Measurements from ENCODE around the gene ITGA6. TPM values are rescaled to one million over a fixed set of nuclear protein-coding genes. Genes with fewer than 3 reads are reported as not detected.

Gene ITGA6
- total RNA-seq, 1 experiment from 2014 or later, result 93.1 TPM

GRCh38 chr2:172539767-172540166 is 112.4 kb downstream of the ITGA6 start:
- RAD21 ChIA-PET (ENCODE audit: low non-redundant PET in 1 of 2, low total read pairs in 2 of 2, uncharacterized antibody in 2 of 2, unreplicated experiment in 2 of 2), result no interaction called here
- DNase-seq (ENCODE audit: low read depth, low spot score) (no peak), ATAC-seq (no peak)
- Histone ChIP-seq H3K27me3 (ENCODE audit: insufficient read depth, low read length) (no peaks in the 10 kb centered on the region), H3K4me1 (ENCODE audit: control insufficient read depth in 1 of 2, insufficient read depth in 2 of 2, low read length in 2 of 2) (no peaks in the 10 kb centered on the region), H3K79me2 (ENCODE audit: insufficient read depth, low read length) (no peaks in the 10 kb centered on the region), H2AFZ (ENCODE audit: low read depth, low read length, poor library complexity, severe bottlenecking) (no peak overlapping the region), H4K20me1 (ENCODE audit: insufficient read depth) (no peaks in the 10 kb centered on the region), H3K36me3 (ENCODE audit: control insufficient read depth in 1 of 2, insufficient read depth in 2 of 2, low read length in 2 of 2) (no peaks in the 10 kb centered on the region), H3K9me3 (ENCODE audit: control insufficient read depth in 1 of 2, insufficient read depth in 1 of 2, low read depth in 1 of 2, low read length in 2 of 2) (peaks cover 4 to 10% of the 10 kb centered on the region in 2 experiments; a peak in 2 of 4 replicates), H3K9me2 (ENCODE audit: insufficient read depth) (no peaks in the 10 kb centered on the region), H3K4me2 (ENCODE audit: low read length) (no peak overlapping the region), H3K4me3 (replicated peaks in 1 of 2; ENCODE audit: low read depth in 1 of 2, low read length in 2 of 2) (no peak overlapping the region), H3K27ac (ENCODE audit: low read depth, low read length) (no peak overlapping the region), H3K9ac (ENCODE audit: low read length) (no peak overlapping the region)
- intact Hi-C loops (cut with micrococcal nuclease), result no loop called here
- BruUV-seq (replicated peaks), result no TSS peak
- TF ChIP-seq POLR2AphosphoS5 (IDR thresholded peaks at IDR 0.05; ENCODE audit: low read depth, low read length) (no peak), YY1 (IDR thresholded peaks at IDR 0.05; ENCODE audit: extremely low read depth, insufficient replicate concordance, low read depth, low read length) (no peak), CEBPB (IDR thresholded peaks at IDR 0.05; ENCODE audit: low read depth) (no peak), SRF (IDR thresholded peaks at IDR 0.05; ENCODE audit: low read depth) (no peak), RAD21 (IDR thresholded peaks at IDR 0.05; ENCODE audit: low read depth) (no peak), CTCF (IDR thresholded peaks at IDR 0.05 in 2 of 3, conservative IDR thresholded peaks at IDR 0.05 in 1 of 3; ENCODE audit: borderline replicate concordance in 1 of 3, insufficient read depth in 1 of 3, low read depth in 2 of 3, low read length in 2 of 3) (no peak), ZNF274 (IDR thresholded peaks at IDR 0.05; ENCODE audit: low read depth, low read length) (no peak), CBX3 (IDR thresholded peaks at IDR 0.05; ENCODE audit: low read depth) (no peak), SP1 (IDR thresholded peaks at IDR 0.05; ENCODE audit: low read depth) (no peak), EZH2phosphoT487 (IDR thresholded peaks at IDR 0.05; ENCODE audit: borderline replicate concordance) (no peak)
- POLR2A ChIA-PET, result no interaction called here
- CTCF ChIA-PET, result no interaction called here

Data from HCT116 (cell line).